ENCODE data around the gene SKAP2.

GRCh38 chr7:26759108-26759507 lies 105.3 kb downstream of the SKAP2 start:
- TF ChIP-seq CTCF (IDR thresholded peaks at IDR 0.05) (no peak), POLR2A (IDR thresholded peaks at IDR 0.05) (no peak), EP300 (IDR thresholded peaks at IDR 0.05) (no peak), POLR2AphosphoS5 (IDR thresholded peaks at IDR 0.05) (no peak)
